Small intestine (tissue), 7 donors: ENCODE data around the gene IP6K2. TPM values are rescaled to one million over a fixed set of nuclear protein-coding genes. Genes with fewer than 3 reads are reported as not detected.
A peak's percentile ranks its signal among the peaks of the same experiment; 100 is the strongest.

Source experiments
- DNase-seq, 2 donors: peaks; one replicate each; pipeline versions ENCODE4 v3.0.0 to v3.0.0-alpha.2; 2013
- FAIRE-seq: peaks from 2 replicates; lab custom pipeline; 2012; peaks lifted over from hg19 to GRCh38; lab: Jason Lieb, UNC
- H3K27ac ChIP-seq, 3 donors: one replicate each; pipeline ENCODE4 v1.5.1; 2013; ENCODE audit warnings: low read length in 2 of 3, mild to moderate bottlenecking in 2 of 3, control low read depth in 1 of 3, inconsistent platforms in 1 of 3, low read depth in 1 of 3, moderate library complexity in 1 of 3
- H3K27me3 ChIP-seq, 3 donors: one replicate each; pipeline ENCODE4 v1.6.1; 2013; ENCODE audit warnings: low read length in 3 of 3, inconsistent platforms in 1 of 3; ENCODE audit not compliant: control insufficient read depth in 3 of 3, insufficient read depth in 3 of 3
- H3K36me3 ChIP-seq, 3 donors: one replicate each; pipeline ENCODE4 v1.6.1; 2013; ENCODE audit warnings: low read length in 3 of 3, inconsistent platforms in 1 of 3, low read depth in 1 of 3, mild to moderate bottlenecking in 1 of 3, moderate library complexity in 1 of 3; ENCODE audit not compliant: control insufficient read depth in 3 of 3, insufficient read depth in 2 of 3
- H3K4me1 ChIP-seq, 3 donors: one replicate each; pipeline ENCODE4 v1.6.1; 2013; ENCODE audit warnings: low read length in 2 of 3, inconsistent platforms in 1 of 3, low read depth in 1 of 3, mild to moderate bottlenecking in 1 of 3, moderate library complexity in 1 of 3; ENCODE audit not compliant: control insufficient read depth in 3 of 3, insufficient read depth in 2 of 3
- H3K4me3 ChIP-seq, 3 donors: one replicate each; pipeline ENCODE4 v1.5.1; 2013; ENCODE audit warnings: low read length in 3 of 3, control low read depth in 1 of 3, inconsistent platforms in 1 of 3, low read depth in 1 of 3, mild to moderate bottlenecking in 1 of 3, moderate library complexity in 1 of 3
- H3K9me3 ChIP-seq, 2 donors: one replicate each; pipeline ENCODE4 v1.6.1; 2013; ENCODE audit warnings: low read depth in 1 of 2, low read length in 1 of 2; ENCODE audit not compliant: control insufficient read depth in 2 of 2, insufficient read depth in 1 of 2
- WGBS, 3 donors: extraction: QIAGEN DNeasy Blood & Tissue Kit; methylation state at CpG; one replicate each; pipeline ENCODE4 v1.1.7; 2013; 5-methylcytosine and 5-hydroxymethylcytosine counted together
- polyA plus RNA-seq, 4 donors: library from polyadenylated mRNA; stranded (reverse) in 3 of 4; unstranded in 1 of 4; fragments of 200-250 nt in 3 of 4; fragments of 120-200 nt in 1 of 4; gene quantifications; one replicate each; pipeline versions ENCODE4 v1.2.1 to v1.2.3, GENCODE V29; 2013
- donor health status: healthy with polysubstance abuse.
- donor health status: control.
- donor health status: control.
- donor health status: Bipolar disorder and iron deficiency.
- donor health status: healthy.

Gene IP6K2
- polyA plus RNA-seq, 4 donors, result 79.5 to 167 (median 108) TPM

DNA sequence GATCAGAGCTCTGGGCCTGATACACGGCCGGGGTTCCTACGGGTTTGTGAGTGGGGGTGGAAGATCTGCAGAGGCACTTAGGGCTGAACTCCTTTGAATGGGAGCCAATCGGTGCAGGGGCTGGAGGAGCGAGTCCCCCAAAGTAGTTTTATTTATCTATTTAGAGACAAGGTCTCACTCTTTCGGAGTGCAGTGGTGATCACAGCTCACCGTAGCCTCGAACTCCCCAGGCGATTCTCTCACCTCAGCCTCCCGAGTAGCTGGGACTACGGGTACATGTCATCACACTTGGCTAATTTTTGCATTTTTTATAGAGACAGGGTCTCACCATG, 52.7 kb downstream of the IP6K2 start:
- Histone ChIP-seq H3K36me3 (no peaks in the 10 kb centered on the region), H3K27me3 (peaks cover 0 to 37% (median 8%) of the 10 kb centered on the region in 3 donors), H3K4me1 (peaks cover 3 to 21% (median 8%) of the 10 kb centered on the region in 3 donors), H3K9me3 (no peaks in the 10 kb centered on the region), H3K4me3 (peak overlapping the region in 1 of 3 donors; percentile 65), H3K27ac (peak overlapping the region in 1 of 3 donors; percentile 83)
- WGBS, 3 donors, result 57 to 62% (median 61%) methylated on average over 11 of the region's 11 CpGs
- DNase-seq (no peak), FAIRE-seq (no peak)

- Histone ChIP-seq H3K4me3 (peak overlapping the region; percentile 29 to 65 (median 40)), H3K27ac (peak overlapping the region in 2 of 3 donors; percentile 83 to 88), H3K27me3 (peaks cover 0 to 39% (median 8%) of the 10 kb centered on the region in 3 donors), H3K4me1 (peaks cover 3 to 21% (median 8%) of the 10 kb centered on the region in 3 donors), H3K9me3 (no peaks in the 10 kb centered on the region), H3K36me3 (no peaks in the 10 kb centered on the region)
- FAIRE-seq, result no peak
- WGBS, 3 donors, result 1 to 2% (median 1%) methylated on average over 63 to 66 of the region's 66 CpGs
- DNase-seq, result peak; percentile 95 to 97
Measured at GRCh38 chr3:48663489-48664312, 53.3 kb downstream of the IP6K2 start.

GRCh38 chr3:48662753-48663488, 54.1 kb downstream of the IP6K2 start, which contains the start of gene CELSR3:
Gene CELSR3, minus strand, starts transcription at chr3:48662886. Its CDS starts 252 bp downstream, at chr3:48662634.
- WGBS, 3 donors, result 0 to 4% (median 2%) methylated on average over 40 to 52 of the region's 52 CpGs
- H3K36me3 ChIP-seq, result no peaks in the 10 kb centered on the region
- H3K4me1 ChIP-seq, result peaks cover 3 to 21% (median 8%) of the 10 kb centered on the region in 3 donors
- no peaks in the 10 kb centered on the region for H3K9me3 ChIP-seq
- peaks cover 0 to 40% (median 8%) of the 10 kb centered on the region in 3 donors for H3K27me3 ChIP-seq
- FAIRE-seq, result no peak
- H3K4me3 ChIP-seq, result peak within 1 kb of the TSS; percentile 29 to 65 (median 40)
- peak within 1 kb of the TSS in 2 of 3 donors; percentile 83 to 88 for H3K27ac ChIP-seq
- DNase-seq, result peak; percentile 51 to 76

DNA sequence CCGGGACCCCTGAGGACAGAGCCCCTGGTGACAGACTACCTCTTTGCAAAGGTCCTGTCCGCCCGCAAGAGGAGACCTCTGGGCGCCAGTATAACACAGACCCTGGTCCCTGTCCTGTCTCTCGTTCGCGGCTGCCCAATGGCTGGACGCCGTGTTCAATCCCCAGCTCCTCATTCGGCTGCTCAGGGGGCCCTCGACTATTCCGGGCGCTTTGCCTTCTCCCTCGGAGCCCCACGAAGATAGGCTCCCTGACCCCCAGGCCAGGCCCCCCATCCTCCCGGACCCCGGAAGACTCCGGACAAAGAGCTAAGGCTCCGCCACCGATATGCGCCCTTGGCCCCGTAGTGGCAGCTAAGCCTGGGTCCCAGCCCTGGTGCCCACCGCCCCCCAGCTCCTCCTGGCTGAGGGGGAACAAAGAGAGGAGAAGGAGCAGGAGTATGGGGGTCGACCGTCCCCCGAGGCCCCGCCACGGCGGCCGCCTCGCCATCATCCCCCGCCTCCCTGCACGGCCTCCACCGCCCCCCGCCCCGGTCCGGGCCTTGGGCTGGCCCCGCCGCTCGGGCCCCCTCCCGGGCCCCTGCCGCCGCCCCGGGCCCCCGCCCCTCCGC, 54.8 kb downstream of the IP6K2 start:
- H3K27ac ChIP-seq, result peak overlapping the region in 1 of 3 donors; percentile 28
- H3K27me3 ChIP-seq, result peaks cover 0 to 47% (median 8%) of the 10 kb centered on the region in 3 donors
- FAIRE-seq, result no peak
- no peak for DNase-seq
- peak overlapping the region in 2 of 3 donors; percentile 19 to 40 for H3K4me3 ChIP-seq
- H3K9me3 ChIP-seq, result no peaks in the 10 kb centered on the region
- no peaks in the 10 kb centered on the region for H3K36me3 ChIP-seq
- WGBS, 3 donors, result 4 to 16% (median 13%) methylated on average over 24 to 46 of the region's 46 CpGs
- peaks cover 3 to 21% (median 8%) of the 10 kb centered on the region in 3 donors for H3K4me1 ChIP-seq

DNA sequence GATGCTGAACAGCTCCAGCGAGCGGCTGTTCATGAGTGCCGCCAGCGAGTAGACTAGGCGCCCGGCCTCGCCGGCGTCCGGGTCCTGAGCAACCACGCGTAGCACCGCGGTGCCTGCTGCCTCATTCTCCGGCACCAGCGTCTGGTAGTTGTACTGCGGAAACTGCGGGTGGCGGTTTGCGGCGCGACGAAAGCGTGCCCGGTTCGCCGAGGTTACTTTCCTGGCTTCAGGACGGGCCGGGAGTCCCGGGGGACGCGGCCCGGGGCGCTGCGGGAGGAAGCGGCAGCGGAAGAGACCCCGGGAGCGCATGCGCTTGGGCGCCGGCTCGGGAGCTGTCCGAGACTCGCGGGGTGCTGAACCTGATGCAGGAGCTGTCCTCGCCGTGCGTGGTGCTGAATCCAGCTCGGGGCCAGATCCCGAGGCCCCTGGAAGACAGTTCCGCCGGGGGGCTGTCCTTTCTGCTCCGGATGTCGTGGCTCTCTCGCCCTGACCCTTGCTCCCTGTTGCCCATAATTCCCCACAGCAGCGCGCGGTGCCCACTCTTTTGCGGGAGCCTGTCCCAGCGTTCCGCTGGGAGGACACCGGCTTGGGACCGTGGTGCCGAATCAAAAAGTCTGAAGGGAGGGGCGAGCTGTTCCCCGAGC, 55.4 kb downstream of the IP6K2 start:
- Histone ChIP-seq H3K4me1 (peaks cover 3 to 24% (median 8%) of the 10 kb centered on the region in 3 donors), H3K4me3 (peak overlapping the region in 2 of 3 donors; percentile 28 to 39), H3K36me3 (no peaks in the 10 kb centered on the region), H3K9me3 (no peaks in the 10 kb centered on the region), H3K27me3 (peaks cover 0 to 53% (median 8%) of the 10 kb centered on the region in 3 donors), H3K27ac (peak overlapping the region in 1 of 3 donors; percentile 28)
- no peak for FAIRE-seq
- WGBS, 3 donors, result 2 to 6% (median 6%) methylated on average over 63 to 67 of the region's 67 CpGs
- peak; percentile 34 to 82 for DNase-seq

GRCh38 chr3:48660800-48661400, 56.1 kb downstream of the IP6K2 start:
- WGBS, 3 donors, result 60 to 66% (median 61%) methylated on average over 61 of the region's 61 CpGs
- Histone ChIP-seq H3K9me3 (no peaks in the 10 kb centered on the region), H3K4me1 (peaks cover 3 to 24% (median 8%) of the 10 kb centered on the region in 3 donors), H3K4me3 (no peak overlapping the region), H3K27ac (no peak overlapping the region), H3K36me3 (no peaks in the 10 kb centered on the region), H3K27me3 (peaks cover 0 to 53% (median 8%) of the 10 kb centered on the region in 3 donors)
- no peak for DNase-seq
- FAIRE-seq, result no peak

- 45 to 57% (median 51%) methylated on average over 41 to 45 of the region's 45 CpGs for WGBS, 3 donors
- H3K27me3 ChIP-seq, result peaks cover 0 to 33% (median under 1%) of the 10 kb centered on the region in 3 donors
- peaks cover 0 to 3% (median 0%) of the 10 kb centered on the region in 3 donors for H3K36me3 ChIP-seq
- peaks cover 0 to 11% (median 4%) of the 10 kb centered on the region in 3 donors for H3K4me1 ChIP-seq
- H3K4me3 ChIP-seq, result peak overlapping the region in 2 of 3 donors; percentile 50 to 52
- peak overlapping the region in 1 of 3 donors; percentile 56 for H3K27ac ChIP-seq
- H3K9me3 ChIP-seq, result no peaks in the 10 kb centered on the region
- no peak for DNase-seq
- no peak for FAIRE-seq
Measured at GRCh38 chr3:48656841-48657281, 60.2 kb downstream of the IP6K2 start.
